ENCODE results near the gene SLX4IP.
"Not testable (repeated sequence)": the region's sequence is repeated elsewhere in the genome, so short reads cannot be mapped to it uniquely, and the experiment has no call there.

The SLX4IP gene

GRCh38 chr20:10434832-10435812 is at the start of gene SLX4IP:
TSS of gene SLX4IP (plus strand) at chr20:10435305. CDS start at chr20:10458205, 22,900 bp downstream.
- Histone ChIP-seq H3K36me3 (ENCODE audit: control insufficient read depth in 2 of 2, insufficient read depth in 2 of 2, low read length in 2 of 2) (no peaks in the 10 kb centered on the region), H3K9me3 (ENCODE audit: control insufficient read depth in 2 of 2, low read length in 2 of 2) (no peaks in the 10 kb centered on the region), H3K9ac (ENCODE audit: low read depth in 1 of 2, low read length in 2 of 2) (peak within 1 kb of the TSS; percentile 82 to 98), H3K27me3 (ENCODE audit: control insufficient read depth in 2 of 2, insufficient read depth in 2 of 2, low read length in 2 of 2) (no peaks in the 10 kb centered on the region), H3K27ac (ENCODE audit: low read depth in 2 of 2, low read length in 2 of 2) (peak within 1 kb of the TSS; percentile 93 to 95), H3K4me1 (ENCODE audit: control insufficient read depth in 2 of 2, insufficient read depth in 2 of 2, low read length in 2 of 2) (peaks cover 6 to 14% of the 10 kb centered on the region in 2 donors), H3K4me3 (ENCODE audit: low read length in 2 of 2) (peak within 1 kb of the TSS; percentile 92 to 99)

- Histone ChIP-seq H3K36me3 (ENCODE audit: control insufficient read depth in 2 of 2, insufficient read depth in 2 of 2, low read length in 2 of 2) (no peaks in the 10 kb centered on the region), H3K4me3 (ENCODE audit: low read length in 2 of 2) (no peak overlapping the region), H3K27ac (ENCODE audit: low read depth in 2 of 2, low read length in 2 of 2) (no peak overlapping the region), H3K4me1 (ENCODE audit: control insufficient read depth in 2 of 2, insufficient read depth in 2 of 2, low read length in 2 of 2) (no peaks in the 10 kb centered on the region), H3K9ac (ENCODE audit: low read depth in 1 of 2, low read length in 2 of 2) (no peak overlapping the region), H3K27me3 (ENCODE audit: control insufficient read depth in 2 of 2, insufficient read depth in 2 of 2, low read length in 2 of 2) (no peaks in the 10 kb centered on the region), H3K9me3 (ENCODE audit: control insufficient read depth in 2 of 2, low read length in 2 of 2) (no peaks in the 10 kb centered on the region)
These were observed 49.1 kb upstream of the SLX4IP start for GRCh38 chr20:10385850-10386544.

- H3K9me3 ChIP-seq (ENCODE audit: control insufficient read depth in 2 of 2, low read length in 2 of 2), result no peaks in the 10 kb centered on the region
- no peak overlapping the region for H3K9ac ChIP-seq (ENCODE audit: low read depth in 1 of 2, low read length in 2 of 2)
These were observed 47.4 kb upstream of the SLX4IP start for GRCh38 chr20:10387686-10388085.

GRCh38 chr20:10388597-10388996 is 46.5 kb upstream of the SLX4IP start:
- H3K9me3 ChIP-seq (ENCODE audit: control insufficient read depth in 2 of 2, low read length in 2 of 2), result no peaks in the 10 kb centered on the region
- H3K4me1 ChIP-seq (ENCODE audit: control insufficient read depth in 2 of 2, insufficient read depth in 2 of 2, low read length in 2 of 2), result no peaks in the 10 kb centered on the region
- no peaks in the 10 kb centered on the region for H3K36me3 ChIP-seq (ENCODE audit: control insufficient read depth in 2 of 2, insufficient read depth in 2 of 2, low read length in 2 of 2)
- H3K4me3 ChIP-seq (ENCODE audit: low read length in 2 of 2), result no peak overlapping the region
- H3K27me3 ChIP-seq (ENCODE audit: control insufficient read depth in 2 of 2, insufficient read depth in 2 of 2, low read length in 2 of 2), result no peaks in the 10 kb centered on the region
- H3K9ac ChIP-seq (ENCODE audit: low read depth in 1 of 2, low read length in 2 of 2), result no peak overlapping the region
- H3K27ac ChIP-seq (ENCODE audit: low read depth in 2 of 2, low read length in 2 of 2), result no peak overlapping the region

More at GRCh38 chr20:10387686-10388085, 47.4 kb upstream of the SLX4IP start:
- no peaks in the 10 kb centered on the region for H3K27me3 ChIP-seq (ENCODE audit: control insufficient read depth in 2 of 2, insufficient read depth in 2 of 2, low read length in 2 of 2)
- no peaks in the 10 kb centered on the region for H3K36me3 ChIP-seq (ENCODE audit: control insufficient read depth in 2 of 2, insufficient read depth in 2 of 2, low read length in 2 of 2)
- no peak overlapping the region for H3K4me3 ChIP-seq (ENCODE audit: low read length in 2 of 2)
- no peak overlapping the region for H3K27ac ChIP-seq (ENCODE audit: low read depth in 2 of 2, low read length in 2 of 2)
- H3K4me1 ChIP-seq (ENCODE audit: control insufficient read depth in 2 of 2, insufficient read depth in 2 of 2, low read length in 2 of 2), result no peaks in the 10 kb centered on the region

- Histone ChIP-seq H3K36me3 (ENCODE audit: control insufficient read depth in 2 of 2, insufficient read depth in 2 of 2, low read length in 2 of 2) (no peaks in the 10 kb centered on the region), H3K9me3 (ENCODE audit: control insufficient read depth in 2 of 2, low read length in 2 of 2) (no peaks in the 10 kb centered on the region), H3K4me1 (ENCODE audit: control insufficient read depth in 2 of 2, insufficient read depth in 2 of 2, low read length in 2 of 2) (no peaks in the 10 kb centered on the region), H3K4me3 (ENCODE audit: low read length in 2 of 2) (no peak overlapping the region), H3K27ac (ENCODE audit: low read depth in 2 of 2, low read length in 2 of 2) (no peak overlapping the region), H3K9ac (ENCODE audit: low read depth in 1 of 2, low read length in 2 of 2) (no peak overlapping the region), H3K27me3 (ENCODE audit: control insufficient read depth in 2 of 2, insufficient read depth in 2 of 2, low read length in 2 of 2) (no peaks in the 10 kb centered on the region)
These were observed 44.4 kb upstream of the SLX4IP start for GRCh38 chr20:10390709-10391108.

GRCh38 chr20:10394752-10395151 is 40.4 kb upstream of the SLX4IP start:
- H3K9ac ChIP-seq (ENCODE audit: low read depth in 1 of 2, low read length in 2 of 2); H3K36me3 ChIP-seq (ENCODE audit: control insufficient read depth in 2 of 2, insufficient read depth in 2 of 2, low read length in 2 of 2); H3K27ac ChIP-seq (ENCODE audit: low read depth in 2 of 2, low read length in 2 of 2); H3K27me3 ChIP-seq (ENCODE audit: control insufficient read depth in 2 of 2, insufficient read depth in 2 of 2, low read length in 2 of 2); H3K4me3 ChIP-seq (ENCODE audit: low read length in 2 of 2); H3K4me1 ChIP-seq (ENCODE audit: control insufficient read depth in 2 of 2, insufficient read depth in 2 of 2, low read length in 2 of 2); H3K9me3 ChIP-seq (ENCODE audit: control insufficient read depth in 2 of 2, low read length in 2 of 2): not testable (repeated sequence)

GRCh38 chr20:10398834-10399369 is 36.2 kb upstream of the SLX4IP start:
- Histone ChIP-seq H3K9me3 (ENCODE audit: control insufficient read depth in 2 of 2, low read length in 2 of 2) (no peaks in the 10 kb centered on the region), H3K27me3 (ENCODE audit: control insufficient read depth in 2 of 2, insufficient read depth in 2 of 2, low read length in 2 of 2) (no peaks in the 10 kb centered on the region), H3K27ac (ENCODE audit: low read depth in 2 of 2, low read length in 2 of 2) (no peak overlapping the region), H3K9ac (ENCODE audit: low read depth in 1 of 2, low read length in 2 of 2) (no peak overlapping the region), H3K4me3 (ENCODE audit: low read length in 2 of 2) (no peak overlapping the region), H3K4me1 (ENCODE audit: control insufficient read depth in 2 of 2, insufficient read depth in 2 of 2, low read length in 2 of 2) (no peaks in the 10 kb centered on the region), H3K36me3 (ENCODE audit: control insufficient read depth in 2 of 2, insufficient read depth in 2 of 2, low read length in 2 of 2) (no peaks in the 10 kb centered on the region)

GRCh38 chr20:10402938-10403608 is 32.0 kb upstream of the SLX4IP start:
- H3K4me3 ChIP-seq (ENCODE audit: low read length in 2 of 2), result no peak overlapping the region
- no peak overlapping the region for H3K27ac ChIP-seq (ENCODE audit: low read depth in 2 of 2, low read length in 2 of 2)
- peaks cover 18 to 24% of the 10 kb centered on the region in 2 donors for H3K36me3 ChIP-seq (ENCODE audit: control insufficient read depth in 2 of 2, insufficient read depth in 2 of 2, low read length in 2 of 2)
- H3K4me1 ChIP-seq (ENCODE audit: control insufficient read depth in 2 of 2, insufficient read depth in 2 of 2, low read length in 2 of 2), result no peaks in the 10 kb centered on the region
- H3K9ac ChIP-seq (ENCODE audit: low read depth in 1 of 2, low read length in 2 of 2), result no peak overlapping the region
- no peaks in the 10 kb centered on the region for H3K27me3 ChIP-seq (ENCODE audit: control insufficient read depth in 2 of 2, insufficient read depth in 2 of 2, low read length in 2 of 2)
- H3K9me3 ChIP-seq (ENCODE audit: control insufficient read depth in 2 of 2, low read length in 2 of 2), result no peaks in the 10 kb centered on the region

GRCh38 chr20:10404023-10404628 is 31.0 kb upstream of the SLX4IP start:
- no peaks in the 10 kb centered on the region for H3K9me3 ChIP-seq (ENCODE audit: control insufficient read depth in 2 of 2, low read length in 2 of 2)
- H3K4me3 ChIP-seq (ENCODE audit: low read length in 2 of 2), result no peak overlapping the region
- H3K4me1 ChIP-seq (ENCODE audit: control insufficient read depth in 2 of 2, insufficient read depth in 2 of 2, low read length in 2 of 2), result no peaks in the 10 kb centered on the region
- no peak overlapping the region for H3K27ac ChIP-seq (ENCODE audit: low read depth in 2 of 2, low read length in 2 of 2)
- peaks cover 18 to 24% of the 10 kb centered on the region in 2 donors for H3K36me3 ChIP-seq (ENCODE audit: control insufficient read depth in 2 of 2, insufficient read depth in 2 of 2, low read length in 2 of 2)
- no peaks in the 10 kb centered on the region for H3K27me3 ChIP-seq (ENCODE audit: control insufficient read depth in 2 of 2, insufficient read depth in 2 of 2, low read length in 2 of 2)
- H3K9ac ChIP-seq (ENCODE audit: low read depth in 1 of 2, low read length in 2 of 2), result no peak overlapping the region
